Left renal pelvis (tissue), 4 donors: ENCODE results near the gene MNAT1. TPM values are rescaled to one million over a fixed set of nuclear protein-coding genes. Genes with fewer than 3 reads are reported as not detected.
A peak's percentile ranks its signal among the peaks of the same experiment; 100 is the strongest.
"Not testable (repeated sequence)": the region's sequence is repeated elsewhere in the genome, so short reads cannot be mapped to it uniquely, and the experiment has no call there.

Experiments used
- DNase-seq, 4 donors: peaks; one replicate each; pipeline ENCODE4 v3.0.0-alpha.2; 2013; ENCODE audit warnings: low read depth in 4 of 4, low spot score in 3 of 4
- polyA plus RNA-seq, 4 donors: library from polyadenylated mRNA; unstranded; fragments of 120-200 nt; gene quantifications; one replicate each; pipeline ENCODE4 v1.2.1, GENCODE V29; 2013; ENCODE audit not compliant: insufficient read length in 4 of 4

MNAT1 gene
- polyA plus RNA-seq: 10 to 100 TPM; 30.9 to 53.7 (median 49.3) TPM

GRCh38 chr14:60734465-60735242 is at the start of gene MNAT1:
TSS of gene MNAT1 (plus strand) at chr14:60734761. CDS start at chr14:60734863, 102 bp downstream.
- peak in 3 of 4 donors; percentile 71 to 75 (median 73) for DNase-seq

GRCh38 chr14:60686865-60687264 is 47.7 kb upstream of the MNAT1 start:
- DNase-seq: no peak

- DNase-seq: no peak
Observed at GRCh38 chr14:60691383-60692113, 43.0 kb upstream of the MNAT1 start.

- DNase-seq: no peak
Observed at GRCh38 chr14:60695327-60695726, 39.2 kb upstream of the MNAT1 start.

GRCh38 chr14:60700598-60700997 is 34.0 kb upstream of the MNAT1 start:
- no peak for DNase-seq

GRCh38 chr14:60705100-60705499 is 29.5 kb upstream of the MNAT1 start:
- DNase-seq: no peak

- DNase-seq: no peak
Observed at GRCh38 chr14:60707858-60708257, 26.7 kb upstream of the MNAT1 start.

- DNase-seq: no peak
Observed at GRCh38 chr14:60710494-60710893, 24.1 kb upstream of the MNAT1 start.

- DNase-seq: no peak
Observed at GRCh38 chr14:60713513-60713912, 21.0 kb upstream of the MNAT1 start.

- DNase-seq: no peak
Observed at GRCh38 chr14:60720391-60720790, 14.2 kb upstream of the MNAT1 start.

- no peak for DNase-seq
Observed at GRCh38 chr14:60720962-60721325, 13.6 kb upstream of the MNAT1 start.

GRCh38 chr14:60721326-60722106 is 13.0 kb upstream of the MNAT1 start:
- peak in 1 of 4 donors; percentile 20 for DNase-seq

GRCh38 chr14:60722107-60722356 is 12.5 kb upstream of the MNAT1 start:
- DNase-seq: no peak

GRCh38 chr14:60722357-60723115 is 12.0 kb upstream of the MNAT1 start:
- DNase-seq: peak in 2 of 4 donors; percentile 47

GRCh38 chr14:60723116-60723906 is 11.2 kb upstream of the MNAT1 start:
- DNase-seq: peak in 2 of 4 donors; percentile 10 to 39

- peak in 2 of 4 donors; percentile 60 to 76 for DNase-seq
Observed at GRCh38 chr14:60723907-60724618, 10.5 kb upstream of the MNAT1 start, which contains the start of gene SIX4. TSS of gene SIX4 (minus strand) at chr14:60724351. CDS start at chr14:60724074, 277 bp downstream.

- not testable (repeated sequence) for DNase-seq
Observed at GRCh38 chr14:60731291-60731690, 3.3 kb upstream of the MNAT1 start.

GRCh38 chr14:60732840-60733483 is 1.6 kb upstream of the MNAT1 start:
- no peak for DNase-seq

- no peak for DNase-seq
Observed at GRCh38 chr14:60735416-60735815, 855 bp downstream of the MNAT1 start.
